ENCODE data around the gene ARRB2. TPM values are rescaled to one million over a fixed set of nuclear protein-coding genes. Genes with fewer than 3 reads are reported as not detected.

The ARRB2 gene
- total and polyA plus RNA-seq, 2 of the 13 experiments (the other 11 are each of a cell fraction or from before 2014, with no cell fraction given), result 21.5 to 49.2 TPM

DNA sequence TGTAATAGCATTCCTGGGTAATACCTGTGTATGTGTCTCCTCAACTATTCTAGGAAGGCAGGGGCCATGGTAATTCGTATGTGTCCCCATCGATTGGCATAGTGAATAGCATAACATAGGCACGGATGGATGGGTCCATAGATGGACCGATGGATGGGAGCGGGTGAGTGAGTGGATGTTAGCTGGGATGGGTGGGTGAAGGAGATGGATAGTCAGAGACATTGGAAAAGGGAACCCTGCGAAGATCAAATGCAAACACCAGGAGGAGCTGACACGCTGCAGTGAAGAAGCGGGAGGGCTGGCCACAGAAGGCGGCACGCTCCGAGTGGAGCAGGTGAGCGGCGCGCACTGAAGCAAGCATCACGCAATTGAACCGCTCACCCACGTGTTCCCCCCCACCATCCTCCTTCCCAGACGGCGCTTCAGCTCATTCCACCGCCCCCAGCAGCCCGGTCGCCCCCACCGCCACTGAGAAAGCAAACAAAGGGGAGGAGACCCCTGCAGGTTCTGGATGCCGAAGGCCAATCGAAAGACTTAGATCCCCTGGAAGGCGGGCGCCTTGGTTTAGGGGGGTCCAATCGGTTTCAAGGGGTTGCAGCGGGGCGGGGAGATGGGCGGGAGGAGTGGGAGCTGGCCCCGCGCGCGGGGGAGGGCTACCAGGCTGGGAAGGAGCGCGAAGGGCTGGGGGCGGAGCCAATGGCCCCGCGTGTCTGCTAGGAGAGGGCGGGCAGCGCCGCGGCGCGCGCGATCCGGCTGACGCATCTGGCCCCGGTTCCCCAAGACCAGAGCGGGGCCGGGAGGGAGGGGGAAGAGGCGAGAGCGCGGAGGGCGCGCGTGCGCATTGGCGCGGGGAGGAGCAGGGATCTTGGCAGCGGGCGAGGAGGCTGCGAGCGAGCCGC lies at the start of gene ARRB2 (continued):
- TF ChIP-seq, protein P1, sequence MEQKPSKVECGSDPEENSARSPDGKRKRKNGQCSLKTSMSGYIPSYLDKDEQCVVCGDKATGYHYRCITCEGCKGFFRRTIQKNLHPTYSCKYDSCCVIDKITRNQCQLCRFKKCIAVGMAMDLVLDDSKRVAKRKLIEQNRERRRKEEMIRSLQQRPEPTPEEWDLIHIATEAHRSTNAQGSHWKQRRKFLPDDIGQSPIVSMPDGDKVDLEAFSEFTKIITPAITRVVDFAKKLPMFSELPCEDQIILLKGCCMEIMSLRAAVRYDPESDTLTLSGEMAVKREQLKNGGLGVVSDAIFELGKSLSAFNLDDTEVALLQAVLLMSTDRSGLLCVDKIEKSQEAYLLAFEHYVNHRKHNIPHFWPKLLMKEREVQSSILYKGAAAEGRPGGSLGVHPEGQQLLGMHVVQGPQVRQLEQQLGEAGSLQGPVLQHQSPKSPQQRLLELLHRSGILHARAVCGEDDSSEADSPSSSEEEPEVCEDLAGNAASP (CRISPR knock-in tag; IDR thresholded peaks at IDR 0.05; ENCODE audit: borderline replicate concordance), result no peak
- TF ChIP-seq KDM2A (CRISPR knock-in tag; IDR thresholded peaks at IDR 0.05; ENCODE audit: borderline replicate concordance, low read depth) (0 out of 2 replicates have a peak, but pooled peaks have one; percentile 12), HCFC1 (IDR thresholded peaks at IDR 0.05; ENCODE audit: low read depth, low read length) (no peak), ZNF749 (CRISPR knock-in tag; IDR thresholded peaks at IDR 0.05; ENCODE audit: borderline replicate concordance) (peak; percentile 16; the same call in 1 of the 2 replicates), ZBTB38 (CRISPR knock-in tag; IDR thresholded peaks at IDR 0.05) (no peak; the same call in 1 of the 2 replicates), MBNL3 (CRISPR knock-in tag; conservative IDR thresholded peaks at IDR 0.05) (no peak), ZBTB8A (CRISPR knock-in tag; IDR thresholded peaks at IDR 0.05; ENCODE audit: borderline replicate concordance, low read depth) (no peak), ZNF570 (CRISPR knock-in tag; IDR thresholded peaks at IDR 0.05; ENCODE audit: borderline replicate concordance) (no peak), FOXM1 (CRISPR knock-in tag; IDR thresholded peaks at IDR 0.05) (no peak), JUND (CRISPR knock-in tag; IDR thresholded peaks at IDR 0.05) (no peak), PRPF4 (IDR thresholded peaks at IDR 0.05; ENCODE audit: low read depth, low read length, poor library complexity, severe bottlenecking) (no peak), ZNF672 (CRISPR knock-in tag; IDR thresholded peaks at IDR 0.05) (no peak), ZNF839 (CRISPR knock-in tag; IDR thresholded peaks at IDR 0.05; ENCODE audit: borderline replicate concordance) (no peak), ERF (CRISPR knock-in tag; IDR thresholded peaks at IDR 0.05) (0 out of 2 replicates have a peak, but pooled peaks have one; percentile 35)
- TF ChIP-seq, protein P2, sequence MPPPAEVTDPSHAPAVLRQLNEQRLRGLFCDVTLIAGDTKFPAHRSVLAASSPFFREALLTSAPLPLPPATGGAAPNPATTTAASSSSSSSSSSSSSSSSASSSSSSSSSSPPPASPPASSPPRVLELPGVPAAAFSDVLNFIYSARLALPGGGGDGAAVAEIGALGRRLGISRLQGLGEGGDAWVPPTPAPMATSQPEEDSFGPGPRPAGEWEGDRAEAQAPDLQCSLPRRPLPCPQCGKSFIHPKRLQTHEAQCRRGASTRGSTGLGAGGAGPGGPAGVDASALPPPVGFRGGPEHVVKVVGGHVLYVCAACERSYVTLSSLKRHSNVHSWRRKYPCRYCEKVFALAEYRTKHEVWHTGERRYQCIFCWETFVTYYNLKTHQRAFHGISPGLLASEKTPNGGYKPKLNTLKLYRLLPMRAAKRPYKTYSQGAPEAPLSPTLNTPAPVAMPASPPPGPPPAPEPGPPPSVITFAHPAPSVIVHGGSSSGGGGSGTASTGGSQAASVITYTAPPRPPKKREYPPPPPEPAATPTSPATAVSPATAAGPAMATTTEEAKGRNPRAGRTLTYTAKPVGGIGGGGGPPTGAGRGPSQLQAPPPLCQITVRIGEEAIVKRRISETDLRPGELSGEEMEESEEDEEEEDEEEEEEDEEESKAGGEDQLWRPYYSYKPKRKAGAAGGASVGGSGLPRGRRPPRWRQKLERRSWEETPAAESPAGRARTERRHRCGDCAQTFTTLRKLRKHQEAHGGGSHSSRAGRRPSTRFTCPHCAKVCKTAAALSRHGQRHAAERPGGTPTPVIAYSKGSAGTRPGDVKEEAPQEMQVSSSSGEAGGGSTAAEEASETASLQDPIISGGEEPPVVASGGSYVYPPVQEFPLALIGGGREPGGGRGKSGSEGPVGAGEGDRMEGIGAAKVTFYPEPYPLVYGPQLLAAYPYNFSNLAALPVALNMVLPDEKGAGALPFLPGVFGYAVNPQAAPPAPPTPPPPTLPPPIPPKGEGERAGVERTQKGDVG (CRISPR knock-in tag; IDR thresholded peaks at IDR 0.05; ENCODE audit: borderline replicate concordance), result no peak
- TF ChIP-seq, protein P3, sequence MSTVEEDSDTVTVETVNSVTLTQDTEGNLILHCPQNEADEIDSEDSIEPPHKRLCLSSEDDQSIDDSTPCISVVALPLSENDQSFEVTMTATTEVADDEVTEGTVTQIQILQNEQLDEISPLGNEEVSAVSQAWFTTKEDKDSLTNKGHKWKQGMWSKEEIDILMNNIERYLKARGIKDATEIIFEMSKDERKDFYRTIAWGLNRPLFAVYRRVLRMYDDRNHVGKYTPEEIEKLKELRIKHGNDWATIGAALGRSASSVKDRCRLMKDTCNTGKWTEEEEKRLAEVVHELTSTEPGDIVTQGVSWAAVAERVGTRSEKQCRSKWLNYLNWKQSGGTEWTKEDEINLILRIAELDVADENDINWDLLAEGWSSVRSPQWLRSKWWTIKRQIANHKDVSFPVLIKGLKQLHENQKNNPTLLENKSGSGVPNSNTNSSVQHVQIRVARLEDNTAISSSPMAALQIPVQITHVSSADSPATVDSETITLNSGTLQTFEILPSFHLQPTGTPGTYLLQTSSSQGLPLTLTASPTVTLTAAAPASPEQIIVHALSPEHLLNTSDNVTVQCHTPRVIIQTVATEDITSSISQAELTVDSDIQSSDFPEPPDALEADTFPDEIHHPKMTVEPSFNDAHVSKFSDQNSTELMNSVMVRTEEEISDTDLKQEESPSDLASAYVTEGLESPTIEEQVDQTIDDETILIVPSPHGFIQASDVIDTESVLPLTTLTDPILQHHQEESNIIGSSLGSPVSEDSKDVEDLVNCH (CRISPR knock-in tag; IDR thresholded peaks at IDR 0.05), result no peak
- TF ChIP-seq, protein P4, sequence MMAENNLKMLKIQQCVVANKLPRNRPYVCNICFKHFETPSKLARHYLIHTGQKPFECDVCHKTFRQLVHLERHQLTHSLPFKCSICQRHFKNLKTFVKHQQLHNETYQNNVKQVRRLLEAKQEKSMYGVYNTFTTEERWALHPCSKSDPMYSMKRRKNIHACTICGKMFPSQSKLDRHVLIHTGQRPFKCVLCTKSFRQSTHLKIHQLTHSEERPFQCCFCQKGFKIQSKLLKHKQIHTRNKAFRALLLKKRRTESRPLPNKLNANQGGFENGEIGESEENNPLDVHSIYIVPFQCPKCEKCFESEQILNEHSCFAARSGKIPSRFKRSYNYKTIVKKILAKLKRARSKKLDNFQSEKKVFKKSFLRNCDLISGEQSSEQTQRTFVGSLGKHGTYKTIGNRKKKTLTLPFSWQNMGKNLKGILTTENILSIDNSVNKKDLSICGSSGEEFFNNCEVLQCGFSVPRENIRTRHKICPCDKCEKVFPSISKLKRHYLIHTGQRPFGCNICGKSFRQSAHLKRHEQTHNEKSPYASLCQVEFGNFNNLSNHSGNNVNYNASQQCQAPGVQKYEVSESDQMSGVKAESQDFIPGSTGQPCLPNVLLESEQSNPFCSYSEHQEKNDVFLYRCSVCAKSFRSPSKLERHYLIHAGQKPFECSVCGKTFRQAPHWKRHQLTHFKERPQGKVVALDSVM (CRISPR knock-in tag; IDR thresholded peaks at IDR 0.05), result no peak

All from HepG2 (cell line).